ENCODE measurements around the gene TECTA. TPM values are rescaled to one million over a fixed set of nuclear protein-coding genes. Genes with fewer than 3 reads are reported as not detected.

The TECTA gene
- total and polyA plus RNA-seq, 2 of the 8 experiments (the other 6 are each of a cell fraction or from before 2014, with no cell fraction given), result 0.59 to 1.0 TPM

DNA sequence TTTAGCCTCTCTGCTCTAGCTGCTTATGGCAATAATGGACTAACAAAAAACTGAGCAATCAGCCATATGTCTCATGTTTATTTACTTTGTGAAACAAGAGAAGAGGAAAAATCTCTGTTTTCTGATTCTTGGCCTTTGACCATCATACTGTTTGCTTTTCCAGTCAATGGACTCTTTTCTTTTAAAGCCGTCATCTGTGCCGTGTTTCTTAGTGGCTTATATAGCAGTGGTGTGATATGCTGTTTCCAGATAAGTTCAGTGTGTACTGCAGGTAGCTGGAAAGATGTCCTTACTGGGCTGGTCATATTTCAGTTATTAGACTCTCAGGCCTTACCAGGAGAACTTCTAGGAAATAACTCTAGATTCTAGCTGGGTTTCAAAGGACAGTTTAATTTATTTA is 33.6 kb upstream of the TECTA start (continued):
- TF ChIP-seq, protein P1, sequence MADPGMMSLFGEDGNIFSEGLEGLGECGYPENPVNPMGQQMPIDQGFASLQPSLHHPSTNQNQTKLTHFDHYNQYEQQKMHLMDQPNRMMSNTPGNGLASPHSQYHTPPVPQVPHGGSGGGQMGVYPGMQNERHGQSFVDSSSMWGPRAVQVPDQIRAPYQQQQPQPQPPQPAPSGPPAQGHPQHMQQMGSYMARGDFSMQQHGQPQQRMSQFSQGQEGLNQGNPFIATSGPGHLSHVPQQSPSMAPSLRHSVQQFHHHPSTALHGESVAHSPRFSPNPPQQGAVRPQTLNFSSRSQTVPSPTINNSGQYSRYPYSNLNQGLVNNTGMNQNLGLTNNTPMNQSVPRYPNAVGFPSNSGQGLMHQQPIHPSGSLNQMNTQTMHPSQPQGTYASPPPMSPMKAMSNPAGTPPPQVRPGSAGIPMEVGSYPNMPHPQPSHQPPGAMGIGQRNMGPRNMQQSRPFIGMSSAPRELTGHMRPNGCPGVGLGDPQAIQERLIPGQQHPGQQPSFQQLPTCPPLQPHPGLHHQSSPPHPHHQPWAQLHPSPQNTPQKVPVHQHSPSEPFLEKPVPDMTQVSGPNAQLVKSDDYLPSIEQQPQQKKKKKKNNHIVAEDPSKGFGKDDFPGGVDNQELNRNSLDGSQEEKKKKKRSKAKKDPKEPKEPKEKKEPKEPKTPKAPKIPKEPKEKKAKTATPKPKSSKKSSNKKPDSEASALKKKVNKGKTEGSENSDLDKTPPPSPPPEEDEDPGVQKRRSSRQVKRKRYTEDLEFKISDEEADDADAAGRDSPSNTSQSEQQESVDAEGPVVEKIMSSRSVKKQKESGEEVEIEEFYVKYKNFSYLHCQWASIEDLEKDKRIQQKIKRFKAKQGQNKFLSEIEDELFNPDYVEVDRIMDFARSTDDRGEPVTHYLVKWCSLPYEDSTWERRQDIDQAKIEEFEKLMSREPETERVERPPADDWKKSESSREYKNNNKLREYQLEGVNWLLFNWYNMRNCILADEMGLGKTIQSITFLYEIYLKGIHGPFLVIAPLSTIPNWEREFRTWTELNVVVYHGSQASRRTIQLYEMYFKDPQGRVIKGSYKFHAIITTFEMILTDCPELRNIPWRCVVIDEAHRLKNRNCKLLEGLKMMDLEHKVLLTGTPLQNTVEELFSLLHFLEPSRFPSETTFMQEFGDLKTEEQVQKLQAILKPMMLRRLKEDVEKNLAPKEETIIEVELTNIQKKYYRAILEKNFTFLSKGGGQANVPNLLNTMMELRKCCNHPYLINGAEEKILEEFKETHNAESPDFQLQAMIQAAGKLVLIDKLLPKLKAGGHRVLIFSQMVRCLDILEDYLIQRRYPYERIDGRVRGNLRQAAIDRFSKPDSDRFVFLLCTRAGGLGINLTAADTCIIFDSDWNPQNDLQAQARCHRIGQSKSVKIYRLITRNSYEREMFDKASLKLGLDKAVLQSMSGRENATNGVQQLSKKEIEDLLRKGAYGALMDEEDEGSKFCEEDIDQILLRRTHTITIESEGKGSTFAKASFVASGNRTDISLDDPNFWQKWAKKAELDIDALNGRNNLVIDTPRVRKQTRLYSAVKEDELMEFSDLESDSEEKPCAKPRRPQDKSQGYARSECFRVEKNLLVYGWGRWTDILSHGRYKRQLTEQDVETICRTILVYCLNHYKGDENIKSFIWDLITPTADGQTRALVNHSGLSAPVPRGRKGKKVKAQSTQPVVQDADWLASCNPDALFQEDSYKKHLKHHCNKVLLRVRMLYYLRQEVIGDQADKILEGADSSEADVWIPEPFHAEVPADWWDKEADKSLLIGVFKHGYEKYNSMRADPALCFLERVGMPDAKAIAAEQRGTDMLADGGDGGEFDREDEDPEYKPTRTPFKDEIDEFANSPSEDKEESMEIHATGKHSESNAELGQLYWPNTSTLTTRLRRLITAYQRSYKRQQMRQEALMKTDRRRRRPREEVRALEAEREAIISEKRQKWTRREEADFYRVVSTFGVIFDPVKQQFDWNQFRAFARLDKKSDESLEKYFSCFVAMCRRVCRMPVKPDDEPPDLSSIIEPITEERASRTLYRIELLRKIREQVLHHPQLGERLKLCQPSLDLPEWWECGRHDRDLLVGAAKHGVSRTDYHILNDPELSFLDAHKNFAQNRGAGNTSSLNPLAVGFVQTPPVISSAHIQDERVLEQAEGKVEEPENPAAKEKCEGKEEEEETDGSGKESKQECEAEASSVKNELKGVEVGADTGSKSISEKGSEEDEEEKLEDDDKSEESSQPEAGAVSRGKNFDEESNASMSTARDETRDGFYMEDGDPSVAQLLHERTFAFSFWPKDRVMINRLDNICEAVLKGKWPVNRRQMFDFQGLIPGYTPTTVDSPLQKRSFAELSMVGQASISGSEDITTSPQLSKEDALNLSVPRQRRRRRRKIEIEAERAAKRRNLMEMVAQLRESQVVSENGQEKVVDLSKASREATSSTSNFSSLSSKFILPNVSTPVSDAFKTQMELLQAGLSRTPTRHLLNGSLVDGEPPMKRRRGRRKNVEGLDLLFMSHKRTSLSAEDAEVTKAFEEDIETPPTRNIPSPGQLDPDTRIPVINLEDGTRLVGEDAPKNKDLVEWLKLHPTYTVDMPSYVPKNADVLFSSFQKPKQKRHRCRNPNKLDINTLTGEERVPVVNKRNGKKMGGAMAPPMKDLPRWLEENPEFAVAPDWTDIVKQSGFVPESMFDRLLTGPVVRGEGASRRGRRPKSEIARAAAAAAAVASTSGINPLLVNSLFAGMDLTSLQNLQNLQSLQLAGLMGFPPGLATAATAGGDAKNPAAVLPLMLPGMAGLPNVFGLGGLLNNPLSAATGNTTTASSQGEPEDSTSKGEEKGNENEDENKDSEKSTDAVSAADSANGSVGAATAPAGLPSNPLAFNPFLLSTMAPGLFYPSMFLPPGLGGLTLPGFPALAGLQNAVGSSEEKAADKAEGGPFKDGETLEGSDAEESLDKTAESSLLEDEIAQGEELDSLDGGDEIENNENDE (IDR thresholded peaks at IDR 0.05; ENCODE audit: insufficient replicate concordance, low read length), result no peak
- TF ChIP-seq, protein P2, sequence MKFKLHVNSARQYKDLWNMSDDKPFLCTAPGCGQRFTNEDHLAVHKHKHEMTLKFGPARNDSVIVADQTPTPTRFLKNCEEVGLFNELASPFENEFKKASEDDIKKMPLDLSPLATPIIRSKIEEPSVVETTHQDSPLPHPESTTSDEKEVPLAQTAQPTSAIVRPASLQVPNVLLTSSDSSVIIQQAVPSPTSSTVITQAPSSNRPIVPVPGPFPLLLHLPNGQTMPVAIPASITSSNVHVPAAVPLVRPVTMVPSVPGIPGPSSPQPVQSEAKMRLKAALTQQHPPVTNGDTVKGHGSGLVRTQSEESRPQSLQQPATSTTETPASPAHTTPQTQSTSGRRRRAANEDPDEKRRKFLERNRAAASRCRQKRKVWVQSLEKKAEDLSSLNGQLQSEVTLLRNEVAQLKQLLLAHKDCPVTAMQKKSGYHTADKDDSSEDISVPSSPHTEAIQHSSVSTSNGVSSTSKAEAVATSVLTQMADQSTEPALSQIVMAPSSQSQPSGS (IDR thresholded peaks at IDR 0.05; ENCODE audit: low read length), result no peak
- TF ChIP-seq USF2 (IDR thresholded peaks at IDR 0.05; ENCODE audit: low read length) (no peak), SP1 (IDR thresholded peaks at IDR 0.05; ENCODE audit: low read depth, low read length) (no peak), TAF7 (optimal IDR thresholded peaks at IDR 0.05; ENCODE audit: borderline replicate concordance, low read depth, low read length) (no peak), CREB1 (IDR thresholded peaks at IDR 0.05) (no peak), CHD1 (IDR thresholded peaks at IDR 0.05; ENCODE audit: low read depth, low read length) (no peak), TCF12 (IDR thresholded peaks at IDR 0.05; ENCODE audit: low read depth, low read length) (no peak), SP4 (IDR thresholded peaks at IDR 0.05; ENCODE audit: low read length) (no peak), KDM1A (IDR thresholded peaks at IDR 0.05; ENCODE audit: borderline replicate concordance, low read length) (no peak)

All from H1 (cell line).